HG03108 (cell line): ENCODE measurements around the gene DYNLT2B.
"Not testable (repeated sequence)": the region's sequence is repeated elsewhere in the genome, so short reads cannot be mapped to it uniquely, and the experiment has no call there.

Experiments used
- ATAC-seq: cut with Tn5 transposase; IDR thresholded peaks from one replicate; pipeline ENCODE4 v1.9.1; 2021; ENCODE audit warnings: moderate library complexity; ENCODE audit not compliant: unreplicated experiment

The DYNLT2B gene

DNA sequence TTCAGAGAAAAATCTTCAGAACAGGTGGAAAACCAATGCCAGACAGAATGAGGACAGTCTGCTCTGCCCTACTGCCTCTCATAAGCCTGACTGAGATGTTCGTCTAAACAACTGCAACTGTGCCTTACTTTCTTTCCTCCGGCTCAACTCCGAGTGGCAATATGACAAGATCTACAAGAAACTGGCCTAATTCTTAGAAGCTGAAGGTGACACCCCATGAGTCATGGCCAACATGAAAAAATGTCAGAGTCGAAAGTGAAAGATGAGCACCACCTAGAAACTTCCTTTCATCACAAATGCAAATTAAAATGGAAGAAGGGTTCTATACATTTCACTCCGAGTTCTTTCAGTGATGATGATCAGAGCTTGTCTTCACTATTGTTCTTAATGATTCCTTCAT is 43.5 kb downstream of the DYNLT2B start:
- ATAC-seq, result peak; percentile 81

DNA sequence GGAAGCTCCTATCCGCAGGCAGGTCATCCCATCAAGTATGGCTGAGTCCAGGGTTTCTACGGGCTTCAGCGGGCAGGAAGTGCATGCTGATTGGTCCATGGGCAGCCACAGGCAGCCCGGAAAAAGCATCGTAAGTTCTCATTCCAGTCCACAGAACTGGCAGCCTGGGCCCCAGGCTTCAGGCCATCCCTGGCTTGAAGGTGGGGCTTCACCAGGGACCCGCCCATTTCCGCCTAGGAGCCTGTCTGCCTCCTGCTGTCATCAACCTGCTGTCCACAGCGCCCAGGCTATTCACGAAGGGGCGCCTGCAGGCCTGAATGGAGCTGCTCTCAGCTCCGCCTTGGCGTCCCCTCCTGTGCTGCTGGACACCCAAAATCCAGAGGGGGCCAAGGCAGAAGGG is 44.4 kb downstream of the DYNLT2B start:
- ATAC-seq, result no peak

GRCh38 chr3:196272826-196273225 is 45.2 kb downstream of the DYNLT2B start:
- no peak for ATAC-seq

GRCh38 chr3:196270499-196270898 is 47.5 kb downstream of the DYNLT2B start:
- ATAC-seq, result no peak

- no peak for ATAC-seq
Observed at GRCh38 chr3:196268284-196269163, 49.5 kb downstream of the DYNLT2B start.

DNA sequence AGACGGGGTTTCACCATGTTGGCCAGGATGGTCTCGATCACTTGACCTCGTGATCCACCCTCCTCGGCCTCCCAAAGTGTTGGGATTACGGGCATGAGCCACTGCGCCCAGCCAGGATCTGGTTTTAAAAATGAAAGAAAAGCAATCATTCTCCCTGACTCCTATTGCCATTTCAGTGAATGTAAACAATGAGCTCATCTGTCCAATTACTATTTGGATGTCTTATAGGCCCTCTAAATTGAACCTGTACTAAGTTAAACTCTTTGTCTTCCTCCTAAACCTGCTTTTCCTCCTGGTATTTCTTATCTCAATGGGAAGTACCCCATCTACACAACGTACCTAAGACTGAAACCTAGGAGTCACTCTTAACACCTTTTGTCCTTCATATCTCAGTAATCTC is 54.2 kb downstream of the DYNLT2B start:
- no peak for ATAC-seq

- no peak for ATAC-seq
Observed at GRCh38 chr3:196260784-196261183, 57.3 kb downstream of the DYNLT2B start.

GRCh38 chr3:196255776-196256175 is 62.3 kb downstream of the DYNLT2B start:
- no peak for ATAC-seq

GRCh38 chr3:196254376-196255283 is 63.4 kb downstream of the DYNLT2B start:
- ATAC-seq, result no peak

GRCh38 chr3:196251918-196252317 is 66.1 kb downstream of the DYNLT2B start:
- no peak for ATAC-seq

DNA sequence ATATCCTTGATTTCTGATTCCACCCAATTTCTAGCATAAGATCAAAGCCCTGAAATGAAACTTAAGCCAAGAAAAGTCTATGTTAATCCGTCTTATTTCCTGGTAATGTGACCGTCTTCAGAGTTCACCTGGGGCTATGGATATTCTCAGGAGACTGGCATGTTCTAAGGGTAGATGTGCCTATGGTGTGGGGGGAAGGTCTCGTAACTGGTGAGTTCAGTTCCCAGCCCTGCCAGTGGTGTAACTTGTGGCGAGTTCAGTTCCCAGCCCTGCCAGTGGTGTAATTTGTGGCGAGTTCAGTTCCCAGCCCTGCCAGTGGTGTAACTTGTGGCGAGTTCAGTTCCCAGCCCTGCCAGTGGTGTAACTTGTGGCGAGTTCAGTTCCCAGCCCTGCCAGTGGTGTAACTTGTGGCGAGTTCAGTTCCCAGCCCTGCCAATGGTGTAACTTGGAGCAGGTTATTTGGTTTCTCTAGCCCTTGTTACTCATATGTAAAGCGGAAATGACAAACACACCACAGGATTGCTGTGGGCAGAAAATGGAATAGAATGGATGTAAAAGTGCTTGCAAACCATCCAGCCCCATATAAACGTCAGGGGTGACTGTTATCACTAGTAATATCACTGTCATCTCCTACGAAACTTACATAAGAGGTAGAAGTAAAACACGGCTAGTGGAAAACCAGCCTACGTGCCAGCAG is 71.3 kb downstream of the DYNLT2B start:
- no peak for ATAC-seq

DNA sequence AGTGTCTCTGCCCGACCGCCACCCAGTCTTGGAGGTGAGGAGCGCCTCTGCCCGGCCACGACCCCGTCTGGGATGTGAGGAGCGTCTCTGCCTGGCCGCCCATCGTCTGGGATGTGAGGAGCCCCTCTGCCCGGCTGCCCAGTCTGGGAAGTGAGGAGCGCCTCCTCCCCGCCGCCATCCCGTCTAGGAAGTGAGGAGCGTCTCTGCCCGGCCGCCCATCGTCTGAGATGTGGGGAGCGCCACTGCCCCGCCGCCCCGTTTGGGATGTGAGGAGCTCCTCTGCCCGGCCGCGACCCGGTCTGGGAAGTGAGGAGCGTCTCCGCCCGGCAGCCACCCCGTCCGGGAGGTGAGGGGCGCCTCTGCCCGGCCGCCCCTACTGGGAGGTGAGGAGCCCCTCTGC is 73.9 kb downstream of the DYNLT2B start:
- not testable (repeated sequence) for ATAC-seq

DNA sequence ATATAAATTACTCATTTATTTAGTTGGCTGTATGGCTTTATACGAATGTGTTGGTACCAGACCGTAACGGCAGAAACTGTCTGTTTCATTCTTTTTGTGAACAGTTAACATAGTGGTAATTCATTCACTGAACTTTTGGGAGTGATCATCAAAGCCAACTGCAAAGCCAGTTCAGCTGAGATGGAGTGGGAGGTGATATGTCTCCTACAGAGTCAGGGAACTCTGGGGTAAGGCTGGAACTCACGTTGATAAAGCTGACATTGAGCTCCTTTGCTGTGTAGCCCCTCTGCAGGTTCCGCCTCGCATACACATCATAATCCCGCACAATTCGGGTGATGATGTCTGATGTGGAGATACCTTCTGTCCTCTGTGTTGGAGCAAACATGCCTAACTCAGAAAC is 76.3 kb downstream of the DYNLT2B start:
- no peak for ATAC-seq
